Measurements from ENCODE around the gene C1D. TPM values are rescaled to one million over a fixed set of nuclear protein-coding genes. Genes with fewer than 3 reads are reported as not detected.

The C1D gene
- total and polyA plus RNA-seq, 2 experiments from 2014 or later, result 29.4 to 55.6 TPM

- Histone ChIP-seq H3K4me3 (no peak overlapping the region), H3K9me2 (replicated peaks; ENCODE audit: insufficient read depth) (no peaks in the 10 kb centered on the region), H3K79me2 (no peaks in the 10 kb centered on the region), H3K9me3 (ENCODE audit: low read depth) (no peaks in the 10 kb centered on the region), H3K27me3 (no peaks in the 10 kb centered on the region), H3K27ac (no peak overlapping the region), H4K20me1 (ENCODE audit: insufficient read depth, poor library complexity, severe bottlenecking) (no peaks in the 10 kb centered on the region), H3K4me1 (ENCODE audit: insufficient read depth) (no peaks in the 10 kb centered on the region), H3K4me2 (no peak overlapping the region), H2AFZ (no peak overlapping the region), H3K36me3 (replicated peaks; ENCODE audit: insufficient read depth, low read depth) (no peaks in the 10 kb centered on the region)
- TF ChIP-seq EZH2phosphoT487 (IDR thresholded peaks at IDR 0.05; ENCODE audit: low read depth, severe bottlenecking, unreplicated experiment), result no peak
- no peak for DNase-seq (ENCODE audit: low spot score)
- 86% methylated on average over 3 of the region's 3 CpGs for WGBS (ENCODE audit: low lambda C conversion rate, missing lambda C conversion rate)
Measured at GRCh38 chr2:68098291-68098797, 35.5 kb upstream of the C1D start.

- Histone ChIP-seq H4K20me1 (ENCODE audit: insufficient read depth, poor library complexity, severe bottlenecking) (no peaks in the 10 kb centered on the region), H3K27ac (no peak overlapping the region), H3K79me2 (no peaks in the 10 kb centered on the region), H3K4me1 (ENCODE audit: insufficient read depth) (no peaks in the 10 kb centered on the region), H3K36me3 (replicated peaks; ENCODE audit: insufficient read depth, low read depth) (no peaks in the 10 kb centered on the region), H3K4me3 (no peak overlapping the region), H2AFZ (no peak overlapping the region), H3K9me3 (ENCODE audit: low read depth) (no peaks in the 10 kb centered on the region), H3K27me3 (no peaks in the 10 kb centered on the region), H3K4me2 (no peak overlapping the region), H3K9me2 (replicated peaks; ENCODE audit: insufficient read depth) (no peaks in the 10 kb centered on the region)
- DNase-seq (ENCODE audit: low spot score), result no peak
- TF ChIP-seq EZH2 (IDR thresholded peaks at IDR 0.05; ENCODE audit: borderline replicate concordance), result no peak
- TF ChIP-seq CTCF (IDR thresholded peaks at IDR 0.05; ENCODE audit: poor library complexity), result no peak
- TF ChIP-seq EZH2phosphoT487 (IDR thresholded peaks at IDR 0.05; ENCODE audit: low read depth, severe bottlenecking, unreplicated experiment), result no peak
- 73% methylated on average over 1 of the region's 1 CpG for WGBS (ENCODE audit: low lambda C conversion rate, missing lambda C conversion rate)
Measured at GRCh38 chr2:68094111-68094510, 31.3 kb upstream of the C1D start.

- Histone ChIP-seq H3K27me3 (no peaks in the 10 kb centered on the region), H4K20me1 (ENCODE audit: insufficient read depth, poor library complexity, severe bottlenecking) (no peaks in the 10 kb centered on the region), H3K4me2 (no peak overlapping the region), H3K4me3 (no peak overlapping the region), H3K36me3 (replicated peaks; ENCODE audit: insufficient read depth, low read depth) (no peaks in the 10 kb centered on the region), H3K79me2 (no peaks in the 10 kb centered on the region), H3K27ac (no peak overlapping the region), H3K9me3 (ENCODE audit: low read depth) (no peaks in the 10 kb centered on the region), H2AFZ (no peak overlapping the region), H3K9me2 (replicated peaks; ENCODE audit: insufficient read depth) (no peaks in the 10 kb centered on the region), H3K4me1 (ENCODE audit: insufficient read depth) (no peaks in the 10 kb centered on the region)
- DNase-seq (ENCODE audit: low spot score), result no peak
- 71% methylated on average over 2 of the region's 2 CpGs for WGBS (ENCODE audit: low lambda C conversion rate, missing lambda C conversion rate)
- no peak for TF ChIP-seq EZH2phosphoT487 (IDR thresholded peaks at IDR 0.05; ENCODE audit: low read depth, severe bottlenecking, unreplicated experiment)
- no peak for TF ChIP-seq EZH2 (IDR thresholded peaks at IDR 0.05; ENCODE audit: borderline replicate concordance)
- no peak for TF ChIP-seq CTCF (IDR thresholded peaks at IDR 0.05; ENCODE audit: poor library complexity)
Measured at GRCh38 chr2:68093634-68094033, 30.8 kb upstream of the C1D start.

- WGBS (ENCODE audit: low lambda C conversion rate, missing lambda C conversion rate), result 46% methylated on average over 2 of the region's 2 CpGs
- no peak for DNase-seq (ENCODE audit: low spot score)
- no peaks in the 10 kb centered on the region for H3K9me2 ChIP-seq (replicated peaks; ENCODE audit: insufficient read depth)
- H2AFZ ChIP-seq, result no peak overlapping the region
- no peak overlapping the region for H3K4me3 ChIP-seq
- H3K4me2 ChIP-seq, result no peak overlapping the region
- no peaks in the 10 kb centered on the region for H3K27me3 ChIP-seq
- no peaks in the 10 kb centered on the region for H3K36me3 ChIP-seq (replicated peaks; ENCODE audit: insufficient read depth, low read depth)
- TF ChIP-seq EZH2 (IDR thresholded peaks at IDR 0.05; ENCODE audit: borderline replicate concordance), result no peak
- TF ChIP-seq EZH2phosphoT487 (IDR thresholded peaks at IDR 0.05; ENCODE audit: low read depth, severe bottlenecking, unreplicated experiment), result no peak
- no peak for TF ChIP-seq CTCF (IDR thresholded peaks at IDR 0.05; ENCODE audit: poor library complexity)
- no peaks in the 10 kb centered on the region for H3K9me3 ChIP-seq (ENCODE audit: low read depth)
- H4K20me1 ChIP-seq (ENCODE audit: insufficient read depth, poor library complexity, severe bottlenecking), result no peaks in the 10 kb centered on the region
- no peak overlapping the region for H3K27ac ChIP-seq
- H3K79me2 ChIP-seq, result no peaks in the 10 kb centered on the region
- H3K4me1 ChIP-seq (ENCODE audit: insufficient read depth), result no peaks in the 10 kb centered on the region
Measured at GRCh38 chr2:68091439-68092034, 28.7 kb upstream of the C1D start.

Data from hepatocyte (in vitro differentiated cells).